Muscle of back (tissue), 11 donors: ENCODE measurements around the gene KIAA1217. TPM values are rescaled to one million over a fixed set of nuclear protein-coding genes. Genes with fewer than 3 reads are reported as not detected.
"Not testable (repeated sequence)": the region's sequence is repeated elsewhere in the genome, so short reads cannot be mapped to it uniquely, and the experiment has no call there.

ENCODE experiments used
- DNase-seq, 3 donors: peaks; one replicate each; pipeline versions ENCODE4 v3.0.0 to v3.0.0-alpha.2; 2013
- polyA plus RNA-seq, 10 donors: library from polyadenylated mRNA; unstranded; fragments of 120-200 nt; gene quantifications; one replicate each; pipeline ENCODE4 v1.2.1, GENCODE V29; 2013; ENCODE audit not compliant: insufficient read length in 10 of 10

Gene KIAA1217
- polyA plus RNA-seq, 10 donors, result 23.7 to 44.9 (median 31.2) TPM

DNA sequence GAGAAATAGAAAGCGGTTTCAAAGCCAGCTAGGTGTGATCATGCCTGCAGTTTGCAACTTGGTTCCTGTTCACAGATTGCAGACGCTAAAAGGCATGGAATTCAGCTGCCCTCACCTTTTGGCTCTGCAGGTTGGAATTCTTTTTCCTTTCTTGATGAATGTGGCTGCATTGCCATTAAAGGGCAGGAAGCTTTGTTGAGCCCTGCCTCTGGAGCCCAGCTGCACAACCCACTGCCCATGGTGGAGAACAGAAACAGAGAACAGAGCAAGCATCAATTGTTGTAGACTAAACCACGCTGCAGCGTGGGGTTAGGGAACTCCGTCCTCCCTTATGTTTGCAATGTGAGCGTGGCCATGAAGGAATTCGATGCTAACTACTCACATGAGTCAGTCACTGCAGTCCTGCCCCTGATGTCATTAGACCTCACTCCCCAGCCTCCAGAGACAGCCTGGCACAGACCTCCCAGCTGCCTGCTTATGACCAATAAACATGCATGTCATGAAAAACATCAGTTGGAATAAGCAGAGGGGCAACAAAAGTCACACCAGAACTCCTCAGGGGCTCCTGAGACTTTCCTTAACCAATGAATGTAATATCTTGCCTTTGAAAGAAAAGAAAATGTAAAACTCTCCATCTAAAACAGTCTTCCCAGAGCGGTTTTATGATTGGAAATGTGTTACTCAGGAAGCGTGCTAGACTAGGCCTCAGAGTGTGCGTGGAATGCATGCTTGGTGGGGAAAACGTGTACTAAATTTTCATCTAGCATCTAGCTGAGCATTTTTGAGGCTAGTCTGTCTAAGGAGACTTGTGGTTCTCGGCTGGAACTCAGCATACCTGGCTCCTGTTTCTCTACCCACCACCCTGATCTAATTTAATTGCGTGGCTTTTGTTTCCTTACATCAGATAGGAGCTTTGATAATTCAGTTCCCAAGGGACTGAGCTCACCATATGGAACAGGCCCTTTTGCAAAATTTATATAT is 232.2 kb downstream of the KIAA1217 start:
- DNase-seq, result peak in 1 of 3 donors; percentile 69

- no peak for DNase-seq
Measured at GRCh38 chr10:24442234-24442633, 233.3 kb downstream of the KIAA1217 start.

GRCh38 chr10:24442641-24443174 is 233.8 kb downstream of the KIAA1217 start:
- DNase-seq, result not testable (repeated sequence)

DNA sequence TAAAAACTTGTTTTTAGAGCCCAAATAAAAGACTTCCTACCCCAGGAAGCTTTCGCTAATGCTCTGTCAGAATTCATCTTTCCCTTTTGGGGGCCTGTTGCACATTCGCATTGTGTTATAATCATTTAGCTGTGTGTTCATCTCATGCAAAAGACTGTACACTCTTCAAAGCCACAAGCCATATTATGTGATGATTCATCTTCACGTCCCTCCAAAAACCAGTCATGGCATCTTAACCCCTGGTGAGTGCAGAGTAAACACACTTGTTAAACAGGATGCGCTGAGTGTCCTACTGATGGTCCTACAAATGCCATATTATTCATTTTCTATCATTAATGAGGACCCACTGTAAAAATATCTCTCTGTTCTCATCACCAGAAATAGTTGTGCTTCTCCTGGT is 235.4 kb downstream of the KIAA1217 start:
- peak in 1 of 3 donors; percentile 86 for DNase-seq

DNA sequence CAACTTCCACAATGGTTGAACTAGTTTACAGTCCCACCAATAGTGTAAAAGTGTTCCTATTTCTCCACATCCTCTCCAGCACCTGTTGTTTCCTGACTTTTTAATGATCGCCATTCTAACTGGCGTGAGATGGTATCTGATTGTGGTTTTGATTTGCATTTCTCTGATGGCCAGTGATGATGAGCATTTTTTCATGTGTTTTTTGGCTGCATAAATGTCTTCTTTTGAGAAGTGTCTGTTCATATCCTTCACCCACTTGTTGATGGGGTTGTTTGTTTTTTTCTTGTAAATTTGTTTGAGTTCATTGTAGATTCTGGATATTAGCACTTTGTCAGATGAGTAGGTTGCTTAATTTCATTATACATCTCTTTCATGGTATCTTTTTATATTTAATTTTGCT is 237.0 kb downstream of the KIAA1217 start:
- not testable (repeated sequence) for DNase-seq

DNA sequence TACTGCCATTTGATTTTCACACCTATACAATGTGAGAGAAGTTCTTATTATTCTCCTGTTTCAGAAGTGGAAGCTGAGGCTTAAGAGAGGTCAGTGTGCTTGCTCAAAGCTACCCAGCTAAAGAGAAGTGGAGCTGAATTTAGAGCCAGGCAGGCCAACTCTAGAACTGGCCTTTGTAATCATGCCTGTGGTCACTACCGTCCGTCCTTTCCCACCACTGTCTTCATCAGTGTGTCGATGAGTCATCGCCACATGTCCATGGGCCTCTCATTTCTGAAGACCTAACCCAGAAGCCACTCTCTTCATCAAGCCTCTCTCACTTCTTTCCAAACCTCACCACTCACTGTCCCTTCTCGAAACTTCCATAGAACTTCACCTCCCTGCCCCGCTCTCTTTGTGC is 237.8 kb downstream of the KIAA1217 start:
- peak in 1 of 3 donors; percentile 41 for DNase-seq

DNA sequence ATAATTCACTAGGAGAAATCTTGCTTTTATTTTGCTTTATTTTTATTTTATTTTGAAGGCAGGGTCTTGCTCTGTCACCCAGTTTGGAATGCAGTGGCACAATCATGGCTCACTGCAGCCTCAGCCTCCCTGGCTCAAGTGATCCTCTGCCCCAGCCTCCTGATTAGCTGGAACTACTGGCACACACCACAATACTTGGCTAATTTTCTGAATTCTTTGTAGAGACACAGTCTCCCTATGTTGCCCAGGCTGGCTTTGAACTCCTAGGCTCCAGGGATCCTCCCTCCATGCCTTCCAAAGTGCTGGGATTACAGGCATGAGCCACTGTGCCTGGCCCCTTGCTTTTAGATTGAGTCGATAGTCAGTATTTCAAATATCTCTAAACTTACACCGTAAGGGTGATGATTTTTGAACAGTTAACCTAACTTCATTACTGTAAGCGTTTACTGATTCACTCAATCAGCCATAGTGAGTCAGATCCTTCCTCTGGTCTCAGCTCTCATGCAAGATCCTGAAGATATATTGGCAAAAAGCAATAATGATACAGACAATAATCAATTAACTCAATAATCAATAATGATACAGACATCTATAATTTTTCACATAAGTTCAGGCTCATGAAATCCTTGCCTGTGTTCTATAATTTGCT is 239.5 kb downstream of the KIAA1217 start:
- no peak for DNase-seq

- peak in 2 of 3 donors; percentile 33 to 73 for DNase-seq
Measured at GRCh38 chr10:24449321-24449740, 240.4 kb downstream of the KIAA1217 start.

DNA sequence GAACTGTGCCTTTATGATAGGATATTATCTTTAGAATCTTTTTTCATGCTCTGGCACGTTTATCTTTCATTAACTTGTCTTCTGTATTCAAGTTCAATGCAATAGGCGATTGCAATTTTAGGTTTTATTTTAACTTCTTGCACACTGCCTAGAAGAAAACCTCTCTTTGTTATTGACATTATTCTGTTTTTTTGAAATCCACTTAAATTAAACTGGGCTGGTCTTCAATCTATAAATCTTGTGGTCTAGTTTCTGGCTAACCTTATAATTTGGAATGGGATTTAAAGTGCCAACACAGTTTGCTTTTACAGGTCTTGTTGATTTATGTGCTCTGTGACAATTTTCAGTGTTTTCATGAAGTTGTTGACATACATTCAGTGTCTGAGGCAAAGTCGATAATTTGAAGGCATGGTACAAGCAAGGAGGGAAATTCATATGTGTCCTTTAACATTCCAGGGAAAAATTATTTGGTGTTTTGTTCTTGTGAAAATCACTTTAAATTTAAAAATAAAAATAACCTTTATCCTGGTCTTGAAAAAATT is 240.9 kb downstream of the KIAA1217 start:
- DNase-seq, result no peak

- no peak for DNase-seq
Measured at GRCh38 chr10:24451325-24451820, 242.4 kb downstream of the KIAA1217 start.

DNA sequence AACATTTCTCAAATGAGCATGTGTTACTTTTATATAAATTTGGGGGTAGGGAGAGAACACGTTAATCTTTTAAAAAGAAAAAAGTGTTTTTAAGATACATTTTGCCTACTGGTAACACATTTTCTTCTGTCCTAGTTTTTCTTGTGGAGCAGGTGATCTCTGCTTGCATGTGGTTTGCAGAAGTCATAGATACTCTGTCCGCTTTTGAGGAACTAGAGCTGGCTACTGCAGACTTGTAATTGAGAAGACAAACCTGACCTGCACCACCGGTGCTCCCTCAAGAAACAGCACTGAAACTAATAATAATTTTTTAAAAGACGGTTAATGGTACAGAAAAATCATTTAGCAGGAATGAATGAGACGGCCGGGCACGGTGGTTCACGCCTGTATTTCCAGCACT is 243.1 kb downstream of the KIAA1217 start:
- no peak for DNase-seq

DNA sequence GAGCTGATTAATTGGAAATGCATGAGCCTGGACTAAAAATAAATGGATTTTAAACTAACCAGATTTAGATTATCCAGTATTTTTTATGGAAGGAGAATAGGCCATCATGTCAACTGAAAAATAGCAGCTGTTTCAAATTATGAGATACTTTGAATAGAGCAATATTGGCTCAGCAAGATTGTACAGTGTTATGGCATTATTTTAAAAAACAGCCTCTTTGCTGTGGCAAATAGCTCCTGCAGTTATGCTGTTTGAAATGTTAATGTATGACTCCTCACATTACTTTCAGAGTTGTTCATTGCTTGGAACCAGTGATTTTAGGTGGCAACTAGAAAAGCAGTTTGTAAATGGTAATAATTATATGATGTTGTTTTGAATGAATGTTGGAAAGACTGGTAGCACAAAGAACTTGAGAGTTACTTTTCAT is 244.5 kb downstream of the KIAA1217 start:
- DNase-seq, result peak in 1 of 3 donors; percentile 44

GRCh38 chr10:24453973-24454372 is 245.0 kb downstream of the KIAA1217 start:
- no peak for DNase-seq

GRCh38 chr10:24455447-24455846 is 246.5 kb downstream of the KIAA1217 start:
- no peak for DNase-seq

- peak in 1 of 3 donors; percentile 83 for DNase-seq
Measured at GRCh38 chr10:24456322-24456721, 247.4 kb downstream of the KIAA1217 start.

- DNase-seq, result no peak
Measured at GRCh38 chr10:24457661-24458318, 248.9 kb downstream of the KIAA1217 start.

DNA sequence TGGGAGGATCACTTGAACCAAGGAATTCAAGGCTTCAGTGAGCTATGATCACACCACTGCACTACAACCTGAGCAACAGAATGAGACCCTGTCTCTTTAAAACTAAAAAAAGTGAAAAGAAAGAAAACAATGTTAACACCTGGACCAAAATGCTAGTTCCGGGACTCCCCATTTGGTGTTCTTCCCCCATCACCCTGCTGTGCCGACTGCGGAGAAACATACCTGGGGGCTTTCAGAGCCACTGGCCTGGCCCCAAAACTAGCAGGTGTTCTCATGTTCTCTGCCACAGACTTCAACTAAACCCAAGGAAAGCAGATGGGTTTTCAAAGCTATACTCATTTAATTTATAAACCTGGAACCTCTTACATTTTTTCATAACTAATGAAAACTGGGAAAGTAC is 250.9 kb downstream of the KIAA1217 start:
- DNase-seq, result no peak

- DNase-seq, result no peak
Measured at GRCh38 chr10:24462291-24462813, 253.4 kb downstream of the KIAA1217 start.

DNA sequence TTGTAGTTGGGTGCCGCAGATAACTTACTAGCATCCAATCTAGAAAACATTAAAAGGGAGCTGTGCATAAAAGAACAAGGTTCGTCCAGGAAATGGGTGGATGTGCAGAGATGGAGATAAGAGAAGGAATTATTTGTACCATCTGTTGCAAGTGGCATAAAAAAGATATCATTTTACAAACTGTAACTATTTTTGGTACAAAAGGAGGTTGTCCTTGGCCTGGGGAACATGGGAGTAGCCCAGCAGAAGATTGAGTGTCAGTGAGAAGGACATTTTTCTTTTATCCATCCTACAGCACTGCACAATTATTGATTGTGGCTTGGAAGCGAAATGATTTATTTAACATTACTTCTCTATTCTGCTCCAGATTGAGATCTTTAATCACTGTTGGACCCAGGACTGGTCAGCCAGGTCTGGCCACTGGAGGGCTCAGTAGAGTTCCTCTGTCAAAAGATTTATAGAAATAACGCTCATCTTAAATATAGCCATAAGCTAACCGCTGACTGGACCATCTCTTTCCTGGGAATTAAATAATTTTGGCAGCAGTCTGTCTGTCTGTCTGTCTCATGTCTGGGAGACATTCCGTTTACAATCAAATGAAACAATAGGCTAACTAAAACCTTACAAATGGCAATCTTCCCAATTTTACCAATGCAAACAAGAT is 254.1 kb downstream of the KIAA1217 start:
- DNase-seq, result peak in 1 of 3 donors; percentile 61

DNA sequence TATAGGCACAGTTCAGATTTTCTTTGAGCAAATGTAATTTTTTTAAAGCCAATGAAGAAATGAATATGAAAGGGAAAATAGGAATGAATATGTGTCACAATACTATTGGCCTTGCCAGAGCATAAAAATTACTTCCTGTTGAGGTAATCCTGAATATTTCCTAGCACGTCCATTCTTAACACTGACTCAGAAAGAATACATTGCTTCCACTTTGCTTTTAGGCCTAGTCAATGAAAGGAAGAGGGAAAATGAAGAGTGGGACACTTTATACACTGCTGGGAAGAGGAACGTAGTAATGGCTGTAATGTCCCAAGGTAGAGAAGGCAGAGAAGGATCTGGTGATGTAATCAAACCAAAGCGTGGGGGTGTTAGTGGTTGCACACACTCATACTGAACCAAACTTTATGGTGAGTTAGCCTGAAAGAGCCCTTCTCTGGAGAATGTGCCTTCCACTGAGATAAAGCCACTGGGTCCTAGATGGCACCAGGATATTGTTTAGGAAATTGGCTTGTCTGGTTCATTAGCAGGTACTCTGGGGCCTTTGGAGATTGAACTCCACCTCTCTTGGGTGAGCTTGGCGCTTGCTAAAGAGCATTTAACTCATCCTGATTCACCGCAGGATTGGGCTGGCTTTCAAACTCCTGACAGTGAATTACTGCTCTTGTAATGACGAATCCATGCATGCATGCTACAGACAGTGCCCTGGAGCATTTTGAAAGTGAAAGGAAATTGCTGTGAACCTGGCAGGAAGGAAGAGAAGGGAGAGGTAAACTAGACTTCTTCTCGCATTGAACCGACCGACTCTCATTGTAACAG is 254.9 kb downstream of the KIAA1217 start:
- peak in 2 of 3 donors; percentile 69 to 85 for DNase-seq
